Stimulated activated CD4-positive, alpha-beta T cell treated with anti-CD3 and anti-CD28 coated beads, Interleukin-2, amount 100 ng/mL, for 4 hours (primary cell): Measurements from ENCODE around the gene EIF4H.
"Not testable (repeated sequence)": the region's sequence is repeated elsewhere in the genome, so short reads cannot be mapped to it uniquely, and the experiment has no call there.

Experiments
- DNase-seq: peaks from one replicate; pipeline ENCODE4 v3.0.0-alpha.2; 2020; ENCODE audit warnings: low read depth

Gene EIF4H

GRCh38 chr7:74175340-74175739 is 1.2 kb downstream of the EIF4H start:
- DNase-seq, result no peak

GRCh38 chr7:74176555-74176954 is 2.4 kb downstream of the EIF4H start:
- DNase-seq, result no peak

- no peak for DNase-seq
Measured at GRCh38 chr7:74178632-74179031, 4.5 kb downstream of the EIF4H start.

- DNase-seq, result no peak
Measured at GRCh38 chr7:74179935-74180604, 5.9 kb downstream of the EIF4H start.

- no peak for DNase-seq
Measured at GRCh38 chr7:74180866-74181265, 6.7 kb downstream of the EIF4H start.

GRCh38 chr7:74181821-74182220 is 7.7 kb downstream of the EIF4H start:
- DNase-seq, result no peak

- DNase-seq, result no peak
Measured at GRCh38 chr7:74182453-74183090, 8.4 kb downstream of the EIF4H start.

GRCh38 chr7:74183142-74183541 is 9.0 kb downstream of the EIF4H start:
- no peak for DNase-seq

GRCh38 chr7:74183653-74184450 is 9.7 kb downstream of the EIF4H start:
- no peak for DNase-seq

- no peak for DNase-seq
Measured at GRCh38 chr7:74185016-74185415, 10.9 kb downstream of the EIF4H start.

GRCh38 chr7:74185636-74186035 is 11.5 kb downstream of the EIF4H start:
- DNase-seq, result no peak

- no peak for DNase-seq
Measured at GRCh38 chr7:74187915-74188675, 13.9 kb downstream of the EIF4H start.

GRCh38 chr7:74190259-74190658 is 16.1 kb downstream of the EIF4H start:
- DNase-seq, result no peak

GRCh38 chr7:74191231-74191630 is 17.1 kb downstream of the EIF4H start:
- DNase-seq, result no peak

GRCh38 chr7:74193054-74193453 is 18.9 kb downstream of the EIF4H start:
- no peak for DNase-seq

GRCh38 chr7:74193913-74194312 is 19.8 kb downstream of the EIF4H start:
- no peak for DNase-seq

- DNase-seq, result no peak
Measured at GRCh38 chr7:74194686-74195085, 20.5 kb downstream of the EIF4H start.

- DNase-seq, result not testable (repeated sequence)
Measured at GRCh38 chr7:74195139-74195860, 21.1 kb downstream of the EIF4H start.

- DNase-seq, result not testable (repeated sequence)
Measured at GRCh38 chr7:74195968-74196654, 22.0 kb downstream of the EIF4H start.

GRCh38 chr7:74197449-74198124 is 23.4 kb downstream of the EIF4H start:
- no peak for DNase-seq
